HepG2 (cell line): ENCODE data around the gene MPZL3. TPM values are rescaled to one million over a fixed set of nuclear protein-coding genes. Genes with fewer than 3 reads are reported as not detected.

ENCODE experiments used
- ATAC-seq: fragments of 200-7000 bp; cut with Tn5 transposase; 3 replicates; pipeline ENCODE4 v1.9.1; 2020; ENCODE audit warnings: mild to moderate bottlenecking, moderate library complexity
- BruUV-seq: library from RNA; stranded (reverse); fragments of 400-500 nt; replicated peaks from 2 replicates; lab custom pipeline; 2021; lab: Mats Ljungman, UMichigan
- CTCF ChIA-PET: fragments of 300-600 bp; formaldehyde crosslinking; extraction: SDS; loops from one replicate; lab custom pipeline; 2021; ENCODE audit warnings: low total read pairs, inconsistent platforms, low intra/inter-chr PET ratio; lab: Yijun Ruan, JAX
- POLR2A ChIA-PET: fragments of 350-600 bp; sonication (Branson Sonifier 250); formaldehyde crosslinking; loops from one replicate; lab custom pipeline; 2020; ENCODE audit warnings: antibody characterized with exemption, inconsistent platforms; lab: Yijun Ruan, JAX
- DNase-seq: peaks from one replicate; pipeline ENCODE4 v3.0.0-alpha.2; 2015; ENCODE audit warnings: low spot score
- FAIRE-seq: peaks from 3 replicates; lab custom pipeline; 2011; peaks lifted over from hg19 to GRCh38; lab: Jason Lieb, UNC
- H2AFZ ChIP-seq: one replicate; pipeline ENCODE4 v1.6.1; 2011; ENCODE audit warnings: low read length, inconsistent platforms
- H3K27ac ChIP-seq: fragments of 300-600 bp; 3 replicates; pipeline ENCODE4 v1.8.0; 2011; ENCODE audit warnings: mixed run types, mild to moderate bottlenecking, mixed read lengths, low read length, inconsistent platforms; ENCODE audit not compliant: insufficient read depth; ENCODE audit errors: extremely low read length
- H3K27me3 ChIP-seq, 2 experiments: fragments of 200-600 bp in 1 of 2; 2 replicates in 1 of 2; 3 replicates in 1 of 2; pipeline versions ENCODE4 v1.6.0 to v1.8.0; 2011; ENCODE audit warnings: low read length in 2 of 2, mild to moderate bottlenecking in 2 of 2, moderate library complexity in 2 of 2, inconsistent platforms in 1 of 2; ENCODE audit not compliant: insufficient read depth in 2 of 2, control insufficient read depth in 1 of 2
- H3K36me3 ChIP-seq, 2 experiments: fragments of 200-600 bp in 1 of 2; replicated peaks in 1 of 2; 2 replicates in 1 of 2; 3 replicates in 1 of 2; pipeline versions ENCODE4 v1.5.1 to v1.8.0; 2011; ENCODE audit warnings: low read length in 2 of 2, inconsistent platforms in 1 of 2; ENCODE audit not compliant: insufficient read depth in 2 of 2, control insufficient read depth in 1 of 2
- H3K4me1 ChIP-seq: 2 replicates; pipeline ENCODE4 v1.5.1; 2012; ENCODE audit warnings: low read length, inconsistent platforms; ENCODE audit not compliant: insufficient read depth
- H3K4me2 ChIP-seq: 2 replicates; pipeline ENCODE4 v1.6.0; 2011; ENCODE audit warnings: low read depth, low read length, inconsistent platforms
- H3K4me3 ChIP-seq, 3 experiments: fragments of 200-600 bp in 1 of 3; sonication (generic), shearing (Covaris generic) in 1 of 3; replicated peaks in 1 of 3; 2 replicates each; pipeline ENCODE4 v1.5.1; 2011 to 2016; ENCODE audit warnings: low read length in 3 of 3, inconsistent platforms in 2 of 3, low read depth in 2 of 3, mild to moderate bottlenecking in 2 of 3, control low read depth in 1 of 3, mixed read lengths in 1 of 3; ENCODE audit not compliant: insufficient read depth in 1 of 3
- H3K79me2 ChIP-seq: one replicate; pipeline ENCODE4 v1.6.1; 2011; ENCODE audit warnings: low read length, inconsistent platforms; ENCODE audit not compliant: insufficient read depth
- H3K9ac ChIP-seq: 2 replicates; pipeline ENCODE4 v1.6.0; 2011; ENCODE audit warnings: mild to moderate bottlenecking, low read depth, low read length, inconsistent platforms; ENCODE audit not compliant: insufficient read depth
- H3K9me3 ChIP-seq: 2 replicates; pipeline ENCODE4 v1.5.1; 2012; ENCODE audit warnings: mild to moderate bottlenecking, low read length
- H4K20me1 ChIP-seq: 2 replicates; pipeline ENCODE4 v1.6.0; 2011; ENCODE audit warnings: inconsistent platforms, mild to moderate bottlenecking, low read length, moderate library complexity; ENCODE audit not compliant: insufficient read depth
- CTCF ChIP-seq: sonication (generic); formaldehyde crosslinking; IDR thresholded peaks from 2 replicates; pipeline ENCODE4 v1.5.0; 2020; ENCODE audit warnings: mild to moderate bottlenecking, missing genetic modification reagents, moderate library complexity
- FOSL2 ChIP-seq: sonication (generic); formaldehyde crosslinking; IDR thresholded peaks from 2 replicates; pipeline ENCODE4 v1.4.0; 2020; ENCODE audit warnings: missing genetic modification reagents
- FOXK1 ChIP-seq: sonication (generic); formaldehyde crosslinking; IDR thresholded peaks from 2 replicates; pipeline ENCODE4 v1.4.0; 2020; ENCODE audit warnings: low read depth, missing genetic modification reagents, borderline replicate concordance
- HOXA3 ChIP-seq: sonication (generic); formaldehyde crosslinking; IDR thresholded peaks from 2 replicates; pipeline ENCODE4 v1.5.0; 2020; ENCODE audit warnings: missing genetic modification reagents
- MIXL1 ChIP-seq: IDR thresholded peaks from 2 replicates; pipeline ENCODE4 v1.6.1; 2016
- MXD4 ChIP-seq: IDR thresholded peaks from 2 replicates; pipeline ENCODE4 v1.6.1; 2016; ENCODE audit warnings: mild to moderate bottlenecking, missing biosample characterization, missing genetic modification reagents
- NCOR1 ChIP-seq: fragments of 200-600 bp; sonication (generic); IDR thresholded peaks from 2 replicates; pipeline ENCODE4 v1.7.0; 2017; ENCODE audit warnings: antibody characterized with exemption, low read length, borderline replicate concordance
- PAXIP1 ChIP-seq: sonication (generic); formaldehyde crosslinking; conservative IDR thresholded peaks from 2 replicates; pipeline ENCODE4 v1.4.0; 2020; ENCODE audit warnings: mild to moderate bottlenecking, missing genetic modification reagents, moderate library complexity
- PPARG ChIP-seq: conservative IDR thresholded peaks from 2 replicates; pipeline ENCODE4 v1.6.1; 2016; ENCODE audit warnings: missing biosample characterization, missing genetic modification reagents
- ZC3H13 ChIP-seq: sonication (generic); formaldehyde crosslinking; IDR thresholded peaks from 2 replicates; pipeline ENCODE4 v1.8.1; 2023; ENCODE audit warnings: mild to moderate bottlenecking, missing genetic modification reagents, moderate library complexity
- ZMYM3 ChIP-seq: sonication (generic); formaldehyde crosslinking; IDR thresholded peaks from 2 replicates; pipeline ENCODE4 v1.5.1; 2020; ENCODE audit warnings: mild to moderate bottlenecking, missing genetic modification reagents
- ZNF331 ChIP-seq: sonication (generic); formaldehyde crosslinking; IDR thresholded peaks from 2 replicates; pipeline ENCODE4 v1.4.0; 2020; ENCODE audit warnings: missing genetic modification reagents
- WGBS: methylation state at CpG from one replicate; pipeline ENCODE4 v1.1.6; 2017; ENCODE audit warnings: low lambda C conversion rate; 5-methylcytosine and 5-hydroxymethylcytosine counted together
- in situ Hi-C: cut with HindIII; loops from 2 replicates; pipeline ENCODE4 v1.10.0; 2017; ENCODE audit warnings: low pct_unique_long_range_greater_than_20kb; ENCODE audit not compliant: extremely low pct_ligation_motif_present
- intact Hi-C: fragments of 100-400 bp; cut with micrococcal nuclease; formaldehyde crosslinking; loops from one replicate; pipeline ENCODE4 v1.10.0; 2022; ENCODE audit not compliant: unreplicated experiment
- polyA plus RNA-seq, 8 experiments: library from polyadenylated mRNA; depleted of rRNA in 3 of 8; stranded (reverse) in 7 of 8; unstranded in 1 of 8; fragments of >200 nt; fragmentation: Illumina TruSeq in 4 of 8; extraction: Trizol in 4 of 8; gene quantifications; 2 replicates each; pipeline versions ENCODE4 v1.2.1 to v1.2.3, GENCODE V29; 2011 to 2016; ENCODE audit warnings: low read depth in 4 of 8, missing spikeins in 1 of 8, mixed read lengths in 1 of 8; ENCODE audit not compliant: insufficient read depth in 1 of 8
- total RNA-seq, 5 experiments: library from RNA; depleted of rRNA; stranded (reverse); fragments of >200 nt; fragmentation: Illumina TruSeq; extraction: Trizol; gene quantifications; 2 replicates each; pipeline ENCODE4 v1.2.3, GENCODE V29; 2016; ENCODE audit warnings: low read depth in 1 of 5
- TF ChIP-seq, protein P1 (sequence below): sonication (generic); formaldehyde crosslinking; IDR thresholded peaks from 2 replicates; pipeline ENCODE4 v1.4.0; 2020; ENCODE audit warnings: missing genetic modification reagents, mild to moderate bottlenecking, borderline replicate concordance

MPZL3 gene
- total and polyA plus RNA-seq, 2 of the 13 experiments (the other 11 are each of a cell fraction or from before 2014, with no cell fraction given): 5.3 to 9.3 TPM

- H3K9ac ChIP-seq: no peak overlapping the region
- H3K4me3 ChIP-seq: no peak overlapping the region
- no TSS peak for BruUV-seq
- intact Hi-C loops (loop anchor here (1.0 kb wide), 2 partner anchors 93 to 146 kb away; no protein-coding TSS in a partner anchor), in situ Hi-C loops (loop anchor here (5.0 kb wide), 2 partner anchors 94 to 144 kb away; no protein-coding TSS in a partner anchor)
- no peak overlapping the region for H3K4me2 ChIP-seq
- FAIRE-seq (peak; percentile 54), ATAC-seq (peak; percentile 83), DNase-seq (peak; percentile 74)
- 2% methylated on average over 9 of the region's 9 CpGs for WGBS
- no peaks in the 10 kb centered on the region for H3K36me3 ChIP-seq
- no peaks in the 10 kb centered on the region for H3K9me3 ChIP-seq
- POLR2A ChIA-PET: interaction anchor here (1.0 to 2.2 kb wide), 2 partner anchors 79 to 92 kb away, joined by 3 to 6 read pairs; no protein-coding TSS in a partner anchor
- no peaks in the 10 kb centered on the region for H4K20me1 ChIP-seq
- H2AFZ ChIP-seq: no peak overlapping the region
- no peaks in the 10 kb centered on the region for H3K79me2 ChIP-seq
- H3K27me3 ChIP-seq: no peaks in the 10 kb centered on the region
- no peak overlapping the region for H3K27ac ChIP-seq
- CTCF ChIA-PET: interaction anchor here (1.5 to 3.6 kb wide), 3 partner anchors 93 to 145 kb away, joined by 6 to 34 read pairs (median 21); no protein-coding TSS in a partner anchor
- H3K4me1 ChIP-seq: peaks cover 12% of the 10 kb centered on the region
- TF ChIP-seq HOXA3 (CRISPR knock-in tag): peak; percentile 27; the same call in 1 of the 2 replicates
- peak; percentile 77 for TF ChIP-seq PPARG
- peak; percentile 90 for TF ChIP-seq CTCF (CRISPR knock-in tag)
- 0 out of 2 replicates have a peak, but pooled peaks have one; percentile 37 for TF ChIP-seq MXD4 (CRISPR knock-in tag)
- peak; percentile 45; the same call in 1 of the 2 replicates for TF ChIP-seq NCOR1
- TF ChIP-seq ZNF331: peak; percentile 41; the same call in 1 of the 2 replicates
- TF ChIP-seq ZC3H13 (CRISPR knock-in tag): no peak
- TF ChIP-seq FOSL2 (CRISPR knock-in tag): peak; percentile 65
- TF ChIP-seq, protein P1, sequence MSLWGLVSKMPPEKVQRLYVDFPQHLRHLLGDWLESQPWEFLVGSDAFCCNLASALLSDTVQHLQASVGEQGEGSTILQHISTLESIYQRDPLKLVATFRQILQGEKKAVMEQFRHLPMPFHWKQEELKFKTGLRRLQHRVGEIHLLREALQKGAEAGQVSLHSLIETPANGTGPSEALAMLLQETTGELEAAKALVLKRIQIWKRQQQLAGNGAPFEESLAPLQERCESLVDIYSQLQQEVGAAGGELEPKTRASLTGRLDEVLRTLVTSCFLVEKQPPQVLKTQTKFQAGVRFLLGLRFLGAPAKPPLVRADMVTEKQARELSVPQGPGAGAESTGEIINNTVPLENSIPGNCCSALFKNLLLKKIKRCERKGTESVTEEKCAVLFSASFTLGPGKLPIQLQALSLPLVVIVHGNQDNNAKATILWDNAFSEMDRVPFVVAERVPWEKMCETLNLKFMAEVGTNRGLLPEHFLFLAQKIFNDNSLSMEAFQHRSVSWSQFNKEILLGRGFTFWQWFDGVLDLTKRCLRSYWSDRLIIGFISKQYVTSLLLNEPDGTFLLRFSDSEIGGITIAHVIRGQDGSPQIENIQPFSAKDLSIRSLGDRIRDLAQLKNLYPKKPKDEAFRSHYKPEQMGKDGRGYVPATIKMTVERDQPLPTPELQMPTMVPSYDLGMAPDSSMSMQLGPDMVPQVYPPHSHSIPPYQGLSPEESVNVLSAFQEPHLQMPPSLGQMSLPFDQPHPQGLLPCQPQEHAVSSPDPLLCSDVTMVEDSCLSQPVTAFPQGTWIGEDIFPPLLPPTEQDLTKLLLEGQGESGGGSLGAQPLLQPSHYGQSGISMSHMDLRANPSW (CRISPR knock-in tag): 0 out of 2 replicates have a peak, but pooled peaks have one; percentile 69
- TF ChIP-seq MIXL1: peak; percentile 68; the same call in 1 of the 2 replicates
- TF ChIP-seq FOXK1 (CRISPR knock-in tag): peak; percentile 42; the same call in 1 of the 2 replicates
- 0 out of 2 replicates have a peak, but pooled peaks have one; percentile 49 for TF ChIP-seq ZMYM3 (CRISPR knock-in tag)
- 0 out of 2 replicates have a peak, but pooled peaks have one; percentile 34 for TF ChIP-seq PAXIP1 (CRISPR knock-in tag)
Observed at GRCh38 chr11:118290923-118291322, 38.8 kb upstream of the MPZL3 start.
